HCT116 (cell line): Measurements from ENCODE around the gene RAPGEF2. TPM values are rescaled to one million over a fixed set of nuclear protein-coding genes. Genes with fewer than 3 reads are reported as not detected.

ENCODE experiments used
- ATAC-seq: fragments of 200-7000 bp; cut with Tn5 transposase; 2 replicates; pipeline ENCODE4 v1.9.1; 2020; ENCODE audit warnings: mild to moderate bottlenecking, moderate library complexity
- BruUV-seq: library from RNA; stranded (reverse); fragments of 400-500 nt; replicated peaks from 2 replicates; lab custom pipeline; 2021; lab: Mats Ljungman, UMichigan
- CTCF ChIA-PET: fragments of 300-600 bp; sonication (Branson Sonifier 250); formaldehyde crosslinking; loops from one replicate; lab custom pipeline; 2021; ENCODE audit warnings: antibody characterized with exemption; lab: Charles Lee
- POLR2A ChIA-PET: fragments of 300-600, 350-600 bp; sonication (Branson Sonifier 250); formaldehyde crosslinking; loops from one replicate; lab custom pipeline; 2021; ENCODE audit warnings: antibody characterized with exemption; lab: Charles Lee
- RAD21 ChIA-PET, 2 experiments: fragments of 300-600 bp; sonication (Branson Sonifier 250); formaldehyde crosslinking; loops; one replicate each; lab custom pipeline; 2023; ENCODE audit warnings: low total read pairs in 2 of 2; ENCODE audit not compliant: uncharacterized antibody in 2 of 2, unreplicated experiment in 2 of 2, low non-redundant PET in 1 of 2; lab: Charles Lee
- DNase-seq: peaks from one replicate; pipeline ENCODE4 v3.0.0-alpha.2; 2010; ENCODE audit warnings: low read depth, low spot score
- H2AFZ ChIP-seq: fragments of 200-600 bp; shearing (Covaris generic), sonication (generic); 2 replicates; pipeline ENCODE4 v1.6.1; 2017; ENCODE audit warnings: low read depth, mixed run types, mixed read lengths, antibody characterized with exemption, low read length; ENCODE audit not compliant: poor library complexity, severe bottlenecking
- H3K27ac ChIP-seq: 2 replicates; pipeline ENCODE4 v1.5.1; 2012; ENCODE audit warnings: low read depth, low read length
- H3K27me3 ChIP-seq: fragments of 200-600 bp; sonication (generic); 2 replicates; pipeline ENCODE4 v1.6.1; 2016; ENCODE audit warnings: mixed run types, low read length, mixed read lengths; ENCODE audit not compliant: insufficient read depth
- H3K36me3 ChIP-seq, 2 experiments: fragments of 200-500 bp in 1 of 2; fragments of 200-600 bp in 1 of 2; sonication (Bioruptor generic) in 1 of 2; sonication (generic) in 1 of 2; 2 replicates each; pipeline versions ENCODE4 v1.5.1 to v1.6.1; 2014 to 2016; ENCODE audit warnings: low read length in 2 of 2, inconsistent platforms in 1 of 2, mixed read lengths in 1 of 2, mixed run types in 1 of 2; ENCODE audit not compliant: insufficient read depth in 2 of 2, control insufficient read depth in 1 of 2
- H3K4me1 ChIP-seq, 2 experiments: fragments of 200-600 bp in 1 of 2; sonication (generic) in 1 of 2; 2 replicates each; pipeline versions ENCODE4 v1.5.1 to v1.6.1; 2012 to 2017; ENCODE audit warnings: low read length in 2 of 2, inconsistent platforms in 1 of 2, mild to moderate bottlenecking in 1 of 2, mixed read lengths in 1 of 2, mixed run types in 1 of 2, moderate library complexity in 1 of 2; ENCODE audit not compliant: insufficient read depth in 2 of 2, control insufficient read depth in 1 of 2
- H3K4me2 ChIP-seq: fragments of 200-600 bp; sonication (generic); 2 replicates; pipeline ENCODE4 v1.6.1; 2017; ENCODE audit warnings: mixed run types, low read length, mixed read lengths
- H3K4me3 ChIP-seq, 2 experiments: fragments of 200-600 bp in 1 of 2; sonication (generic) in 1 of 2; replicated peaks in 1 of 2; 2 replicates each; pipeline ENCODE4 v1.5.1; 2011 to 2016; ENCODE audit warnings: low read length in 2 of 2, control low read depth in 1 of 2, low read depth in 1 of 2, mild to moderate bottlenecking in 1 of 2, mixed read lengths in 1 of 2, mixed run types in 1 of 2
- H3K79me2 ChIP-seq: fragments of 200-600 bp; sonication (generic); 2 replicates; pipeline ENCODE4 v1.6.1; 2017; ENCODE audit warnings: mild to moderate bottlenecking, mixed run types, low read length, moderate library complexity, mixed read lengths; ENCODE audit not compliant: insufficient read depth
- H3K9ac ChIP-seq: fragments of 200-600 bp; sonication (generic); 2 replicates; pipeline ENCODE4 v1.6.1; 2016; ENCODE audit warnings: low read length, mixed read lengths
- H3K9me2 ChIP-seq: fragments of 200-600 bp; sonication (generic), shearing (Covaris generic); 2 replicates; pipeline ENCODE4 v1.6.1; 2017; ENCODE audit warnings: mixed run types, mild to moderate bottlenecking, moderate library complexity; ENCODE audit not compliant: insufficient read depth
- H3K9me3 ChIP-seq, 2 experiments: fragments of 200-500 bp in 1 of 2; fragments of 200-600 bp in 1 of 2; sonication (Bioruptor generic) in 1 of 2; sonication (generic) in 1 of 2; 2 replicates each; pipeline ENCODE4 v1.6.1; 2014 to 2017; ENCODE audit warnings: low read length in 2 of 2, mixed read lengths in 2 of 2, inconsistent platforms in 1 of 2, low read depth in 1 of 2, mild to moderate bottlenecking in 1 of 2, mixed run types in 1 of 2, moderate library complexity in 1 of 2; ENCODE audit not compliant: control insufficient read depth in 1 of 2, insufficient read depth in 1 of 2
- H4K20me1 ChIP-seq: fragments of 200-600 bp; sonication (generic), shearing (Covaris generic); 2 replicates; pipeline ENCODE4 v1.6.1; 2017; ENCODE audit warnings: mixed run types, mild to moderate bottlenecking, moderate library complexity; ENCODE audit not compliant: insufficient read depth
- ATF3 ChIP-seq: IDR thresholded peaks from 2 replicates; pipeline ENCODE4 v1.6.1; 2012
- CBX3 ChIP-seq: IDR thresholded peaks from 2 replicates; pipeline ENCODE4 v1.6.1; 2012; ENCODE audit warnings: low read depth
- EGR1 ChIP-seq: IDR thresholded peaks from 2 replicates; pipeline ENCODE4 v1.6.1; 2012; ENCODE audit warnings: low read depth
- ELF1 ChIP-seq: IDR thresholded peaks from 2 replicates; pipeline ENCODE4 v1.6.1; 2012; ENCODE audit warnings: low read depth, borderline replicate concordance
- EZH2 ChIP-seq: fragments of 200-600 bp; sonication (generic); IDR thresholded peaks from 2 replicates; pipeline ENCODE4 v1.6.1; 2017; ENCODE audit warnings: antibody characterized with exemption, mixed run types
- EZH2phosphoT487 ChIP-seq: fragments of 200-600 bp; IDR thresholded peaks from 2 replicates; pipeline ENCODE4 v1.6.1; 2018; ENCODE audit warnings: antibody characterized with exemption, borderline replicate concordance
- POLR2A ChIP-seq: IDR thresholded peaks from 2 replicates; pipeline ENCODE4 v1.7.0; 2011; ENCODE audit warnings: borderline replicate concordance; ENCODE audit not compliant: insufficient read depth, insufficient read length; ENCODE audit errors: extremely low read depth
- RAD21 ChIP-seq: IDR thresholded peaks from 2 replicates; pipeline ENCODE4 v1.6.1; 2012; ENCODE audit warnings: low read depth, mild to moderate bottlenecking
- TCF7L2 ChIP-seq: IDR thresholded peaks from 2 replicates; pipeline ENCODE4 v1.7.0; 2011; ENCODE audit warnings: borderline replicate concordance, inconsistent platforms; ENCODE audit not compliant: insufficient read depth, insufficient read length; ENCODE audit errors: extremely low read depth
- YY1 ChIP-seq: IDR thresholded peaks from 2 replicates; pipeline ENCODE4 v1.6.1; 2011; ENCODE audit warnings: low read length, low read depth, moderate library complexity, mild to moderate bottlenecking; ENCODE audit not compliant: insufficient replicate concordance; ENCODE audit errors: extremely low read depth
- ZBTB33 ChIP-seq: IDR thresholded peaks from 2 replicates; pipeline ENCODE4 v1.6.1; 2011; ENCODE audit warnings: mild to moderate bottlenecking, low read length, moderate library complexity; ENCODE audit not compliant: insufficient replicate concordance; ENCODE audit errors: extremely low read depth
- ZFX ChIP-seq: fragments of 450-650 bp; IDR thresholded peaks from 2 replicates; pipeline ENCODE4 v1.6.1; 2017
- ZNF274 ChIP-seq: fragments of 200-500 bp; sonication (Bioruptor generic); IDR thresholded peaks from 2 replicates; pipeline ENCODE4 v1.6.1; 2014; ENCODE audit warnings: mild to moderate bottlenecking, low read depth, low read length, inconsistent platforms
- intact Hi-C: fragments of 100-400 bp; cut with micrococcal nuclease; formaldehyde crosslinking; loops from 2 replicates; pipeline ENCODE4 v1.10.0; 2022
- total RNA-seq: library from RNA; stranded (reverse); gene quantifications from one replicate; pipeline ENCODE4 v1.2.1, GENCODE V29; 2021; ENCODE audit not compliant: unreplicated experiment
- TF ChIP-seq, protein P1 (sequence below): IDR thresholded peaks from 2 replicates; pipeline ENCODE4 v1.6.1; 2012; ENCODE audit warnings: low read depth
- TF ChIP-seq, protein P2 (sequence below): IDR thresholded peaks from 2 replicates; pipeline ENCODE4 v1.6.1; 2012

The RAPGEF2 gene
- total RNA-seq, 1 experiment from 2014 or later: 21.2 TPM

GRCh38 chr4:159097144-159097543 is 5.7 kb upstream of the RAPGEF2 start:
- Histone ChIP-seq H3K27ac (no peak overlapping the region), H2AFZ (no peak overlapping the region), H3K9me2 (no peaks in the 10 kb centered on the region), H3K27me3 (no peaks in the 10 kb centered on the region), H3K4me2 (no peak overlapping the region), H3K36me3 (no peaks in the 10 kb centered on the region), H3K4me3 (no peak overlapping the region)
- ATAC-seq (no peak), DNase-seq (no peak)
- TF ChIP-seq TCF7L2 (no peak), RAD21 (no peak), EGR1 (no peak), POLR2A (no peak), ZFX (no peak), ZNF274 (no peak), CBX3 (no peak), ELF1 (no peak), ZBTB33 (no peak), EZH2 (no peak), YY1 (no peak), EZH2phosphoT487 (no peak), ATF3 (no peak)
- TF ChIP-seq, protein P1, sequence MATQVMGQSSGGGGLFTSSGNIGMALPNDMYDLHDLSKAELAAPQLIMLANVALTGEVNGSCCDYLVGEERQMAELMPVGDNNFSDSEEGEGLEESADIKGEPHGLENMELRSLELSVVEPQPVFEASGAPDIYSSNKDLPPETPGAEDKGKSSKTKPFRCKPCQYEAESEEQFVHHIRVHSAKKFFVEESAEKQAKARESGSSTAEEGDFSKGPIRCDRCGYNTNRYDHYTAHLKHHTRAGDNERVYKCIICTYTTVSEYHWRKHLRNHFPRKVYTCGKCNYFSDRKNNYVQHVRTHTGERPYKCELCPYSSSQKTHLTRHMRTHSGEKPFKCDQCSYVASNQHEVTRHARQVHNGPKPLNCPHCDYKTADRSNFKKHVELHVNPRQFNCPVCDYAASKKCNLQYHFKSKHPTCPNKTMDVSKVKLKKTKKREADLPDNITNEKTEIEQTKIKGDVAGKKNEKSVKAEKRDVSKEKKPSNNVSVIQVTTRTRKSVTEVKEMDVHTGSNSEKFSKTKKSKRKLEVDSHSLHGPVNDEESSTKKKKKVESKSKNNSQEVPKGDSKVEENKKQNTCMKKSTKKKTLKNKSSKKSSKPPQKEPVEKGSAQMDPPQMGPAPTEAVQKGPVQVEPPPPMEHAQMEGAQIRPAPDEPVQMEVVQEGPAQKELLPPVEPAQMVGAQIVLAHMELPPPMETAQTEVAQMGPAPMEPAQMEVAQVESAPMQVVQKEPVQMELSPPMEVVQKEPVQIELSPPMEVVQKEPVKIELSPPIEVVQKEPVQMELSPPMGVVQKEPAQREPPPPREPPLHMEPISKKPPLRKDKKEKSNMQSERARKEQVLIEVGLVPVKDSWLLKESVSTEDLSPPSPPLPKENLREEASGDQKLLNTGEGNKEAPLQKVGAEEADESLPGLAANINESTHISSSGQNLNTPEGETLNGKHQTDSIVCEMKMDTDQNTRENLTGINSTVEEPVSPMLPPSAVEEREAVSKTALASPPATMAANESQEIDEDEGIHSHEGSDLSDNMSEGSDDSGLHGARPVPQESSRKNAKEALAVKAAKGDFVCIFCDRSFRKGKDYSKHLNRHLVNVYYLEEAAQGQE: no peak
- TF ChIP-seq, protein P2, sequence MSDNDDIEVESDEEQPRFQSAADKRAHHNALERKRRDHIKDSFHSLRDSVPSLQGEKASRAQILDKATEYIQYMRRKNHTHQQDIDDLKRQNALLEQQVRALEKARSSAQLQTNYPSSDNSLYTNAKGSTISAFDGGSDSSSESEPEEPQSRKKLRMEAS: no peak
- TF ChIP-seq, all 23 proteins: peak for 0
- Histone ChIP-seq H3K4me1 (peaks cover 0 to 21% of the 10 kb centered on the region in 2 experiments; a peak in 2 of 4 replicates), H4K20me1 (no peaks in the 10 kb centered on the region), H3K9me3 (no peaks in the 10 kb centered on the region), H3K79me2 (no peaks in the 10 kb centered on the region), H3K9ac (no peak overlapping the region)
- ChIA-PET POLR2A (no interaction called here), CTCF (no interaction called here), RAD21 (no interaction called here)
- no TSS peak for BruUV-seq
- intact Hi-C loops: no loop called here
